LNCaP clone FGC (cell line): ENCODE results near the gene TRIM52.

Experiments used
- DNase-seq: peaks from one replicate; pipeline ENCODE4 v3.0.0-alpha.2; 2011; ENCODE audit warnings: low read depth
- H3K4me3 ChIP-seq: 2 replicates; pipeline ENCODE4 v1.5.1; 2011; ENCODE audit warnings: mild to moderate bottlenecking, low read depth, low read length, control low read depth
- TF ChIP-seq, protein P1 (sequence below): IDR thresholded peaks from 2 replicates; pipeline ENCODE4 v1.5.1; 2012; ENCODE audit warnings: mild to moderate bottlenecking; ENCODE audit not compliant: control insufficient read depth, insufficient read depth; ENCODE audit errors: extremely low read depth

Gene TRIM52

DNA sequence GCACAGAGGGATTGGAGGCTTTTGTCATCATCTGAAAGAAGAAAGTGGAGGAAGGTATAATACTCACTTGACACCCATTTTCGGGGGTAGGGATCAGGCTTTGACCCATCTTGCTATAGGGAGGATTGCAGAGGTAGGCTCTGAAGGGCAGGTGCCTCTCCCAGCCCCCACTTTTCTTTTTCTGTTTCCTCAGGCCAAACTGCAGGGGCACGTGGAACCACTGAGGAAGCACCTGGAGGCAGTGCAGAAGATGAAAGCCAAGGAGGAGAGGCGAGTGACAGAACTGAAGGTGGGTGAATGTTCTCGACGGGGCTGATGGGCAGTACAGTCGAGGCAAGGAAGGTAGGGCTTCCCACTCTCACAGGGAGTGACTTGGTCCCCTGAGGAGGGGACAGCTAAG, 30.4 kb downstream of the TRIM52 start:
- DNase-seq = no peak
- no peak overlapping the region for H3K4me3 ChIP-seq
- TF ChIP-seq, protein P1, sequence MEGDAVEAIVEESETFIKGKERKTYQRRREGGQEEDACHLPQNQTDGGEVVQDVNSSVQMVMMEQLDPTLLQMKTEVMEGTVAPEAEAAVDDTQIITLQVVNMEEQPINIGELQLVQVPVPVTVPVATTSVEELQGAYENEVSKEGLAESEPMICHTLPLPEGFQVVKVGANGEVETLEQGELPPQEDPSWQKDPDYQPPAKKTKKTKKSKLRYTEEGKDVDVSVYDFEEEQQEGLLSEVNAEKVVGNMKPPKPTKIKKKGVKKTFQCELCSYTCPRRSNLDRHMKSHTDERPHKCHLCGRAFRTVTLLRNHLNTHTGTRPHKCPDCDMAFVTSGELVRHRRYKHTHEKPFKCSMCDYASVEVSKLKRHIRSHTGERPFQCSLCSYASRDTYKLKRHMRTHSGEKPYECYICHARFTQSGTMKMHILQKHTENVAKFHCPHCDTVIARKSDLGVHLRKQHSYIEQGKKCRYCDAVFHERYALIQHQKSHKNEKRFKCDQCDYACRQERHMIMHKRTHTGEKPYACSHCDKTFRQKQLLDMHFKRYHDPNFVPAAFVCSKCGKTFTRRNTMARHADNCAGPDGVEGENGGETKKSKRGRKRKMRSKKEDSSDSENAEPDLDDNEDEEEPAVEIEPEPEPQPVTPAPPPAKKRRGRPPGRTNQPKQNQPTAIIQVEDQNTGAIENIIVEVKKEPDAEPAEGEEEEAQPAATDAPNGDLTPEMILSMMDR = no peak

DNA sequence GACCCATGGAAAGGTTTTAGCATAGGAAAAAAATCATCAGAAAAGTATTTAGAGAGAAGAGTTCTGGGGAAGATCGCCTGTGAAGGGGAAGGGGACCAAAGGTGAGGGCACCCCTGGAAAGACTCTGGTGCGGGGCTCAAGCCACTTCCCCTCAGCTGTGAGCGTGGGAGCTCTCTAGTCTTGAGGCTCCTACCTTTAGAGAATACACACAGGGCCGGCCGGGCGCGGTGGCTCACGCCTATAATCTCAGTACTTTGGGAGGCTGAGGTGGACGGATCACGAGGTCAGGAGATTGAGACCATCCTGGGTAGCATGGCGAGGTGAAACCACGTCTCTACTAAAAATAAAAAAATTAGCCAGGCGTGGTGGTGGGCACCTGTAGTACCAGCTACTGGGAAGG, 30.9 kb downstream of the TRIM52 start:
- DNase-seq = no peak
- TF ChIP-seq, protein P1 = no peak
- no peak overlapping the region for H3K4me3 ChIP-seq

DNA sequence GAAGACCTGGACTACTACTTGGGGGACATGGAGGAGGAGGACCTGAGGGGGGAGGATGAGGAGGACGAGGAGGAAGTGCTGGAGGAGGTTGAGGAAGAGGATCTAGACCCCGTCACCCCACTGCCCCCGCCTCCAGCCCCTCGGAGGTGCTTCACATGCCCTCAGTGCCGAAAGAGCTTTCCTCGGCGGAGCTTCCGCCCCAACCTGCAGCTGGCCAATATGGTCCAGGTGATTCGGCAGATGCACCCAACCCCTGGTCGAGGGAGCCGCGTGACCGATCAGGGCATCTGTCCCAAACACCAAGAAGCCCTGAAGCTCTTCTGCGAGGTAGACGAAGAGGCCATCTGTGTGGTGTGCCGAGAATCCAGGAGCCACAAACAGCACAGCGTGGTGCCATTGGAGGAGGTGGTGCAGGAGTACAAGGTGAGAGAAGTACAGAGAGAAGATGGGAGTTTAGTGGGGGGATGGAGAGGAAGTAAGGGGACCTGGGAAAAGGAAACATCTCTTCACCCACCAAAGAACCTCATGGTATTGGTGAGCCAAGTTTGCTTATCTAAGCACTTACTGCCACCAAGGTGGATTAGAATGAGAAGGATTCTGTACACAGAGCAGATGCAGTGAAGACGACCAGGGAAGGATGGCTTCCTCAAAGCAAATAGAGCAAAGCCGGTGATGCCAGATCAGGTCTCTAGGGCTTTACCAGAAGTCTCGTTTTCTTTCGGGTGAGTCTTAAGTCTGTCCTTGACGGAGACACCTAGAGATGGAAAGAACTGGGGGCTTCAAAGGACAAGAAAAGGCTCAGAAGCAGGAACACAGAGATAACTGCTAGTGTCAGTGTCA, 36.3 kb downstream of the TRIM52 start:
- TF ChIP-seq, protein P1 = no peak
- DNase-seq = no peak
- H3K4me3 ChIP-seq = peak overlapping the region; percentile 90

DNA sequence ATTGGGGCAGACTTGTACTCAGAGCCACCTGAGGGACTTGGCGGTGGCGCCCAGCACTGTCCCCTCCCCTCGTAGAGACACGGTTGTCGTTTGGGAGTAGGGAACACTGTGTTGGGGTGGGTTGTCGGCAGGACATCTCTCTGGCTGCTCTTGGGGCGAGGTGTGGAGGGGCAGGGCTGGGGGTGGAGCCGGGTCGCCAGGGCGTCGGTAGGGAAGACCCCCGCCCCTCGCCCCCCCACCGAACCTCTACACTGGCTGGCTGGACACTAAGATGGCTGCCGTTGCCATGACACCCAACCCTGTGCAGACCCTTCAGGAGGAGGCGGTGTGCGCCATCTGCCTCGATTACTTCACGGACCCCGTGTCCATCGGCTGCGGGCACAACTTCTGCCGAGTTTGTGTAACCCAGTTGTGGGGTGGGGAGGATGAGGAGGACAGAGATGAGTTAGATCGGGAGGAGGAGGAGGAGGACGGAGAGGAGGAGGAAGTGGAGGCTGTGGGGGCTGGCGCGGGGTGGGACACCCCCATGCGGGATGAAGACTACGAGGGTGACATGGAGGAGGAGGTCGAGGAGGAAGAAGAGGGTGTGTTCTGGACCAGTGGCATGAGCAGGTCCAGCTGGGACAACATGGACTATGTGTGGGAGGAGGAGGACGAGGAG, 37.1 kb downstream of the TRIM52 start:
- TF ChIP-seq, protein P1 = no peak
- peak overlapping the region; percentile 90 for H3K4me3 ChIP-seq
- no peak for DNase-seq

DNA sequence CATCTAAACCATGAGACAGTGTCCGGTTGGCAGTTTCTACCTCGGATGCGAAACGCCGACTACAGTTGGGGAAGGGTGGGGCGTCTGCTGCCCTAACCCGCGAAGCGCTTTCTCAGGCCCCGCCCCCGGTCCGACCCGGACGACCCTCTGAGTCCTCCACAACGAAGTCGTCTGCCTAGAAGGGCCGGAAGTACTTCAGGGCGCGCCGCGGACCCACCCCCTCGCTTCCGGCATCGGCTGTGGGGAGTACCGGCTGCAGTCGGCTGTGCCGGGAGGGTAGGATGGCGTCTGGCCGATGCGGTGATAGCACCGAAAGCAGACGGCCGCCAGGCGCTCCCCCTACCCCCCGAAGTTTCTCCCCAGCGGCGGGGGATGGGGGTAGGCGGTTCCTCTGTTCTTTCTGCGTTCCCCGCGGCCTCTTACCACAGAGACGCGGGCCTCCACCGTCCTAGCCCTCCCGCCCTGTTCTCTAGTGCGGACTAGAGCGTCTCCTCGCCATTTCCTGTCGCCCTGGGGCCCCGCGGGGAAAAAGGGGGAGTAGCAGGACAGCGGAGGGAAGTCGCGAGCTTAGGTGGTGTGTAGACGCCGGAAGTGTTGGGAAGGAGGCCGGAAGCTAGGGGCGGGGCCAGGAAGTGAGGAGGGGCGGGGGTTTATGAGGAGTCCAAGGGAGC, 37.8 kb downstream of the TRIM52 start, which contains the start of gene TRIM41:
TRIM41 (plus strand) TSS at position 224 of the 671 bp plus-strand sequence. CDS start 719 bp downstream, outside the sequence.
- TF ChIP-seq, protein P1 = no peak
- DNase-seq = peak; percentile 91
- peak within 1 kb of the TSS; percentile 90 for H3K4me3 ChIP-seq

DNA sequence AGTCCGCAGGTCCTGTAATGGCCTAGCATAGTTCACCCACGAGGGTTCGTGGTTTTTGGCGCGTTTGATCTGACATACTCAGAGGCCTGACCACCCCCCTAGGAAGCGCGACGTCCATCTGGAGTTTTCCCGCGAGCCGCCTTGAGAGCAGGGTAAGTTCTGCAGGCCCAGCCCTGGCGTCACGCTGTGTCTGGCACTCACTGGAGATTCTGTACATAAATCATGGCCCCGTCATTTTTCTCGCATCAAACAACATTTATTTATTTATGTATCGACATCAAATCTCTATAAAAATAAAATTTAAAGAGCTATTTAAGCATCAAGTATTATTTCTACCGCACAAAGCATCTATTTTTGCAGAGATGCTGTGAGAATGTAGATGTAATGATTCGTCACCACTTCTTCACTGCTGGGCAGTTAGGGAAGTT, 38.3 kb downstream of the TRIM52 start:
- no peak for DNase-seq
- H3K4me3 ChIP-seq = peak overlapping the region; percentile 90
- TF ChIP-seq, protein P1 = no peak
